HG03064 (cell line): ENCODE measurements around the gene SORL1.
"Not testable (repeated sequence)": the region's sequence is repeated elsewhere in the genome, so short reads cannot be mapped to it uniquely, and the experiment has no call there.

ENCODE experiments used
- ATAC-seq: cut with Tn5 transposase; IDR thresholded peaks from one replicate; pipeline ENCODE4 v1.9.1; 2021; ENCODE audit warnings: low read depth; ENCODE audit not compliant: unreplicated experiment

SORL1 gene

DNA sequence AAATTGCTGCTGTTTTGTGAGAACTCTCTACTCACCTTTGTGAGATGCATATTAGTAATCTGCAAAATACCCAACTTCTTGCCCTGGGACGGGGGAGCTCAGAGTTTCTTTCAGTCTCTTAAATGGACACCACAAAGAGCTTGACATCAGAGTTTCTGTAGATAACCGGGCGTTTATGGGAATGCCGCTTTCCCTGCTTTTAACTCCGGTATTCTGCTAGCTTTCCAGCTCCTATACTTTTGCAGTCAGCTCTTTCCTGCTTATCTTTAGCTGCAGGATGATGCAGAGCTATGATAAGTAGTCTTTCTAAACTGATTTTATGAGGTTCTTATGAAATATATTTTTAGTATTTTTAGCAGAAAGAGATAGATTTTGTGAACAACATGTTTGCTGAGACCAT is 155.2 kb downstream of the SORL1 start:
- ATAC-seq = no peak

DNA sequence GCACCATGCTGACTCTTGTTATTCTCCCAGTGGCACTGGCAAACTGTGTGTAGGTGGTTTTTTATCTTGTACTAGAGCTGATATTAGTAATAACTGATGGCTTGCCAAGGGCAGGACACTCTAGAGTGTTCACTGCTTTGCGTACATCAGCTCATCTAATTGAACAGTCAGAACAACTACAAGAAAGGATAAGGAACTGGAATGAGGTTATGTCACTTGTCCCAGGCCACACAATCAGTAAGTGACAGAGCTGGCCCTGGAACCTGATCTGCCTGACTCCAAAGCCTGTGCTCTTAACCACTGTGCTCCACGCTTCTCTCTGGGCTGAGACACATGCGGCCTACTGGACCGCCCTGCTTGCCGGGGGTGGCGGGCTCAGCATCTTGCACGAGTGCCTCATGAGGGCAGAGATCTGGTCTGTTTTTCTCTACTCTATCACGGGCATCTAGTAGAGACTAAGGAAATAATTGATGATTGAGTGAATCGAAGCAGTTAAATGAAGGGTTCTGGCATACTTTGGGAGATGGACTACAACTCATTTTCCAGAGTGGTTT is 156.5 kb downstream of the SORL1 start:
- ATAC-seq = no peak

DNA sequence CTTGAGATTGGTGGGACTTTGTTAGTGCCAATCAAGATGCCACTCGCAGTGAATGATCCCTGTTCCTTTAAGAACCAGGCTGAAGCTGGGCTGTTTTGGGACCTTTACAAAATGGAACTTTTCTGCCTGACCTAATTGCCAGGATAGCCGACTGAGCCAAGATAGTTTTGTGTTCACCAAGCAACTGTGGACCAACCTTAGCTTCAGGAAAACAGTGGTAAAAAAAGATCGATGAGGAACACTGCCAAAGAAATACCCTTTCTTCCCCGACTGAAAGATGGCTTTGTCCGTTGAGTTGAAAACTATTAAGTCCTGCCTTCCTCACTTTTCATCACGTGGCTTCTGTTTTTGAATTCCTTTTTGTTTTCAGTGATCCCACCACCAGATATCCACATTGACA is 158.6 kb downstream of the SORL1 start:
- ATAC-seq = no peak

GRCh38 chr11:121611242-121611641 is 159.1 kb downstream of the SORL1 start:
- ATAC-seq = no peak

DNA sequence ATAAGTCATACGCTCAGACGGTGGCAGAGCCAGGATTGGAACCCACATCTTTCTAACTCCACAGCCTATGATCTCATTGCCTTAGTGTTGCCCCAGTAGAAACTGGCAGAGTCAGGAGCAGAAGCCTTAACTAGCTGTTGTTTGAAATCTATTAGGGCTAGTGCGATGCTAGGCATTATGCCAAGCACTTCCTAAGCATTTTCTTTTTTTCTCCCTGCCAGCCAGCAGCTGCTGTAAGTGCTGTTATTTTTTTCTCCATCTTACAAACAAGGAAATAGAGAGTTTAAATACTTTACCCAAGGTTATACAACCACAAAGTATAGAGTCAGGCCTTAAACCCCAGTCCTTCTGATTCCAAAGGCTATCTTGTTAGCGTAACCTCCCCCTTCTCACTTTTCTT is 161.6 kb downstream of the SORL1 start:
- ATAC-seq = no peak

DNA sequence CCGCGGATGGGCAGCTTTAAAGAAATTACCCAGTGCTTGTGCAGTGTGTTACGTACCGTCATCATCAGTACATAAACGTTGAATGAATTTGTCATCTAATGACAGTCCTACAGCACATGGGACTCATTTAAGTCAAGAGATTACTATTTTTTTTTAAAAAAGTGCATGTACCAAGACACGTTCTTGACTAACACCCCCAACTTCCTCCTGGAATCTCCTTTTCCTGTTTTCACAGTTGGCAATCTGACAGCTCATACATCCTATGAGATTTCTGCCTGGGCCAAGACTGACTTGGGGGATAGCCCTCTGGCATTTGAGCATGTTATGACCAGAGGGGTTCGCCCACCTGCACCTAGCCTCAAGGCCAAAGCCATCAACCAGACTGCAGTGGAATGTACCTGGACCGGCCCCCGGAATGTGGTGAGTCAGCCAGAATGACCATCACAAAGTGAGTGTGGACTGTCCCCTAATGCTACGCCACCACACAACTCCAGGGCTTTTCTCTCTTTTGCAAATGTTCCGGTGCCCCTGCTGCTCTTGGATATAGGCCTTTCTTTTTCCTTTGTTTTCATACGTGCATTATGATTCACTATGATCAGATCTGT is 162.6 kb downstream of the SORL1 start:
- no peak for ATAC-seq

DNA sequence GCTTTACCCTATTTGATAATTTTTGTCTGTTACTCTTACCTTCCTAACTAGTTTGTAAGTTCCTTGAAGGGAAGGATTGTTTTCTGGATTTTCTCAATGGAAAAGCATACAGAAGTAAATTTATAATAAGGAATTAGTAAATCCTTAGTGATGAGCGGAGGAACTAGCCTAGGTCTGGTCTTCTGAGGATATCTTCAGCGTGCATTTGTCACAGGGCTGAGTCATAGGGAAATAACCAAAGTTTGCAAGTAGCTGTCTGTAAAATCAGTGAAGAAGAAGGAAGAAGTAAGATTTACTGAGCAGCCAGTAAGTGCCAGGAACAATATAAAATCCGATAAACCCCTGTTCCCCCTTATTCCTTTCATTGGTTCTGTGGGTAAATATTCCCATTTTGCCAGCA is 163.4 kb downstream of the SORL1 start:
- ATAC-seq = no peak

GRCh38 chr11:121618516-121618915 is 166.4 kb downstream of the SORL1 start:
- ATAC-seq = no peak

- no peak for ATAC-seq
Observed at GRCh38 chr11:121625777-121626506, 173.8 kb downstream of the SORL1 start.

GRCh38 chr11:121626507-121626875 is 174.4 kb downstream of the SORL1 start:
- no peak for ATAC-seq

DNA sequence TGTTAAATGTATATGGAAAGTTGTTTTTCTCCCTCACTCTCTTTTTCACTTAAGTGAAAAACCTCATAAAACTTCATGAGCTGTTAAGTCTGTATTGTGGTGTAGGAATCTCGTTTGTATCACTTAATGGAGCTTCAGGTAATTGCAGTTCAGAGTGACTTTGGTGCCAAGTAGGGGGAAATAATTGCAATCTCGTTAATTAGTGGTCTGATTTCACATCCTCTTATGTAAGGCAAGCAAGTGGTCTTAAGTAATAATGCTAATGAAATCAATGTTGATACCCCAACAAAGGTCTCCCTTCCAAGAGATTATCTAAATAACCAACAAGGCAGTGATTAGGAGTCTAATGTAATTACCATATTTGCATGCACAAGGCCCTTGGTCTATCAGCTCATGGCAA is 174.9 kb downstream of the SORL1 start:
- ATAC-seq = no peak

GRCh38 chr11:121630041-121630440 is 177.9 kb downstream of the SORL1 start:
- no peak for ATAC-seq

GRCh38 chr11:121631456-121631855 is 179.3 kb downstream of the SORL1 start:
- no peak for ATAC-seq

DNA sequence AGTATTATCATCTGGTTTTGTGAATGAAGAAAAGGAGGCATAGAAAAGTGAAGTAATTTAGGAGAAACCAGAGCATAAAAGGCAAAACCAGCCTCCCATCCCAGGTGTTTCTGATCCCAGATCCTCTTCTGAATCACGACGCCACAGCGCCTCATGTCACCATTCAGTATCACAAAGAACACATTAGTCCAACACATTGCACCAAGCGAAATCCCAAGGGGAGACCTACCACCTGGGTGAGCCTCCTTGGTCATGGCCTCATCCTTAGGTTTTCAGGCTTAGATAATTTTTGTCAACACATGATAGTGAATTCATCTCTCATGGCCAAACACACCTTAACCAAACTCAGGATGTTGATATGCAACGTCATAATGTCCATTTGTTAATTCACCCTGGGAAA is 182.2 kb downstream of the SORL1 start:
- no peak for ATAC-seq

GRCh38 chr11:121634889-121635288 is 182.8 kb downstream of the SORL1 start:
- ATAC-seq = no peak

DNA sequence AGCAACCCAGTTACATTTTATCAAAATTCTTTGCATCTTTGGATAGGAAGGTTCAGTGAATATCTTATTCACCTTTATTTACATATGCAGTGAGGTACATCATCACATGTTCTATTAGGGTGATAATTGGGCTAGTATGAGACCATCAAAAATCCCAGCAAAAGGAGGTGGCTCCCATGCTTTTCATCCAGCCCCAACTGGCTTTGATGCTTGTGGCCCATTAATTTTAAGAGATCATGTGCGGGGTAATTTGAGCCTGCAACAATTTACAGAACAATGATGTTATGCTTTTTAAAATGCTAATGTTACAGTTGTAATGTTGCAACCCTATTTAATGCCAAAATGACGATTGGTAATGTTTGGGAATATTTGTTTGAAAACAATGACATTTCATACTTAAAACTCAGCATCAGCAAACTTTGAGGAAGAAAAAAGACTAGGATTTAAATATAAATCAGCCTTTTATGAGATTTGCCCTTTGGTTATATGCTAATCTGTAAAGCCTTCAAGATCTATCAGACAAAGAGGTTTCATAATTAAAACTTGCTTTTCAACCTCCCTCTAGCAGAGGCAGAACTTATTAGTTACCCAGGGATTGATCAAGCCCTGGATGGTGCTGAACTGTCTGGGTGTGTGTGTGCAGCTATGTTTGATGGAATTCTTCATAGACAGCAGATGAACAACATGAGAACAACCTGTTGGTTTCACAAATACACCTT is 184.1 kb downstream of the SORL1 start:
- ATAC-seq = no peak

DNA sequence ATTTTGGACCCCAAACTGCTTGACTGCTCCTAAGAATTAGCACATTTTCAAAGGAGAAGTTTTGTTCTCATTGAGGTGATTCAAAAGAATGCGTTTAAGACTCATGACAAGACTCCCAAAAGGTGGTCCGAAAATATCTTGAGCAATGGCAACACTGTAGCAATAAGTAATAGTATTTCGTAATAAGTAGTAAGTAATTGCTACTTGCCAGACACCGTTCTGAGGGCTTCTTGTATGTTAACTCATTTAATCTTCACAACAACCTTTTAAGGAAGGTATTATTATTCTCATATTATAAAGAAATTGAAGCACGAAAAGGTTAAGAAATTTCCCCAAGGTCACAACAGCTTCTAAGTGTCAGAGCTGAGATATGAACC is 184.7 kb downstream of the SORL1 start:
- ATAC-seq = no peak

GRCh38 chr11:121637587-121637986 is 185.5 kb downstream of the SORL1 start:
- not testable (repeated sequence) for ATAC-seq

DNA sequence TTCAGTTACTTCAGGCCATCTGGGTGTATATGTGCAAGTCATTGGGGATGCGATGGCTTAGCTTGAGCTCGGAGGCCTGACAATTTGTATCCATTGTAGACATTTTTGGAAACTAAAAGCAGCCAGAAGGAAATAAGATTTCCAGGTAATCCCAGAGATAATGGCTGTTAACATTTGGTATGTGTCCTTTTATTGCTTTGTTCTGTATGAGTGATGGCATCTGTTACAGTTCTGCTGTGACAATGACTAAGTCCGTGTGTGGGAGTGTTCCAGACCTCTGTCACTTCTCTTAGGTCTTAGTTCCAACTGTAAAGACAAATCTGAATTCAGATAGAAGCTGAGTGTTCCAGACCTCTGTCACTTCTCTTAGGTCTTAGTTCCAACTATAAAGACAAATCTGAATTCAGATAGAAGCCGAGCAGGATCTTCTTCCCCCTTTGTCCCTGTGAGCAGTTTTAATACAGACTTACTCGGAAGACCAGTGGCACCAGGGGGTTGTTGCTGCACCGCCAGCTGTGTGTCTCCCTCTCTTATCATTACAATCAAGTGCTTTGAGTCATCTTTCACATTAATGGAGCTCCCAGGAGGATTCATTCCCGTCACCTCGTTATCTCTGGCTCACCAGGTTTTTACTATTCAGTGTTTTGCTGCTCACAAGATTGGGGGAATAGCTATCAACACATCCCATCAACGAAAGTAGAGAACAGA is 191.5 kb downstream of the SORL1 start:
- no peak for ATAC-seq

DNA sequence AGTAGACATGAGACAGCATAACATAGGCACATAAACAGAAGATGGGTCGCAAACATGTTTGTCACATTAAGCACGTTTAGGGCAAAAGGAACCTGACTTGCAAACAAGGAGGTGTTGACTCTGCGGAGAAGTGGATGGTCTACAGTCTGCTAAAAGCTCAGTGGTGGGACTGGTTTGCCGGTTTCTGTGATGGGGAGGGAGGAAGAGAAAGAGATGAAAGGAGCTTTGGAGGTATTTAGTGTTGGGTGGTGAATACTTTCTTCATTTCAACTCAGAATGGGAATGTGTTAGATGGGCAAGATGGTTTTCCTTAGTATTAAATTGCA is 192.0 kb downstream of the SORL1 start:
- ATAC-seq = no peak

- no peak for ATAC-seq
Observed at GRCh38 chr11:121645001-121645400, 192.9 kb downstream of the SORL1 start.
